CD4-positive, alpha-beta T cell (primary cell): ENCODE measurements around the gene RASGRF2. TPM values are rescaled to one million over a fixed set of nuclear protein-coding genes. Genes with fewer than 3 reads are reported as not detected.
A peak's percentile ranks its signal among the peaks of the same experiment; 100 is the strongest.

ENCODE experiments used
- ATAC-seq: fragments of 200-7000 bp; cut with Tn5 transposase; one replicate; pipeline ENCODE4 v1.10.0; 2022; ENCODE audit warnings: mild to moderate bottlenecking; ENCODE audit not compliant: poor library complexity
- CTCF ChIA-PET: fragments of 350-600 bp; sonication (Branson Sonifier 250); formaldehyde crosslinking; loops from one replicate; lab custom pipeline; 2021; ENCODE audit warnings: antibody characterized with exemption, inconsistent platforms; lab: Charles Lee
- POLR2A ChIA-PET: fragments of 350-600 bp; sonication (Branson Sonifier 250); formaldehyde crosslinking; loops from one replicate; lab custom pipeline; 2021; ENCODE audit warnings: antibody characterized with exemption, inconsistent platforms; lab: Charles Lee
- DNase-seq, 14 experiments: peaks; one replicate each; pipeline ENCODE4 v3.0.0-alpha.2; 2013 to 2020; ENCODE audit warnings: mixed read lengths in 2 of 14
- H3K27ac ChIP-seq, 2 donors: one replicate each; pipeline versions ENCODE4 v1.5.1 to v1.7.0; 2013; ENCODE audit warnings: low read length in 2 of 2, low read depth in 1 of 2, mild to moderate bottlenecking in 1 of 2
- H3K27me3 ChIP-seq, 2 experiments: 1 replicate in 1 of 2; 2 replicates in 1 of 2; pipeline versions ENCODE4 v1.6.1 to v1.7.0; 2013; ENCODE audit warnings: low read length in 2 of 2, control low read depth in 1 of 2, mild to moderate bottlenecking in 1 of 2, moderate library complexity in 1 of 2; ENCODE audit not compliant: insufficient read depth in 2 of 2, control insufficient read depth in 1 of 2
- H3K36me3 ChIP-seq: one replicate; pipeline ENCODE4 v1.6.1; 2013; ENCODE audit warnings: low read length, control low read depth; ENCODE audit not compliant: insufficient read depth
- H3K4me1 ChIP-seq: one replicate; pipeline ENCODE4 v1.6.1; 2013; ENCODE audit warnings: low read length, control low read depth; ENCODE audit not compliant: insufficient read depth
- H3K4me3 ChIP-seq: one replicate; pipeline ENCODE4 v1.5.1; 2013; ENCODE audit warnings: mild to moderate bottlenecking, low read length, moderate library complexity
- H3K9me3 ChIP-seq, 2 experiments: 1 replicate in 1 of 2; 2 replicates in 1 of 2; pipeline versions ENCODE4 v1.6.1 to v1.7.0; 2013; ENCODE audit warnings: low read length in 2 of 2, mild to moderate bottlenecking in 2 of 2, control low read depth in 1 of 2, moderate library complexity in 1 of 2; ENCODE audit not compliant: control insufficient read depth in 1 of 2, insufficient read depth in 1 of 2
- H3K27ac Mint-ChIP-seq: one replicate; pipeline ENCODE4 v1.8.0; 2020; ENCODE audit warnings: mixed read lengths
- H3K27me3 Mint-ChIP-seq: one replicate; pipeline ENCODE4 v1.8.0; 2021; ENCODE audit warnings: mixed read lengths
- H3K36me3 Mint-ChIP-seq: one replicate; pipeline ENCODE4 v1.8.0; 2021; ENCODE audit warnings: low read depth, mixed read lengths
- H3K4me1 Mint-ChIP-seq: one replicate; pipeline ENCODE4 v1.8.0; 2021; ENCODE audit warnings: low read depth, mixed read lengths
- H3K4me3 Mint-ChIP-seq: one replicate; pipeline ENCODE4 v1.8.0; 2020; ENCODE audit warnings: mild to moderate bottlenecking, mixed read lengths
- H3K9me3 Mint-ChIP-seq: one replicate; pipeline ENCODE4 v1.8.0; 2020; ENCODE audit warnings: mixed read lengths
- CTCF ChIP-seq: fragments of 200-600 bp; IDR thresholded peaks from one replicate; pipeline ENCODE4 v1.8.0; 2022; ENCODE audit warnings: antibody characterized with exemption, mild to moderate bottlenecking
- intact Hi-C, 2 experiments: fragments of 100-400 bp; cut with DNase I in 1 of 2; cut with micrococcal nuclease in 1 of 2; formaldehyde crosslinking; loops; one replicate each; pipeline versions ENCODE4 v1.15.1 to v1.9.0; 2023 to 2025; cut with DNase I, micrococcal nuclease
- total RNA-seq, 174 experiments: library from RNA in 2 of 174; stranded (reverse) in 2 of 174; gene quantifications; one replicate each; pipeline ENCODE4 v1.2.3 and lab custom pipeline; 2021 to 2026

The RASGRF2 gene
- total RNA-seq, 2 experiments from 2014 or later, result 21.9 to 24.9 TPM

GRCh38 chr5:80973027-80973426, 12.9 kb downstream of the RASGRF2 start:
- DNase-seq (peak in 5 of 14 experiments; percentile 16 to 52 (median 40)), ATAC-seq (peak; percentile 81)
- ChIA-PET POLR2A (no interaction called here), CTCF (no interaction called here)
- H3K4me1 ChIP-seq, result peaks cover 39% of the 10 kb centered on the region
- H3K9me3 Mint-ChIP-seq, result no peaks in the 10 kb centered on the region
- TF ChIP-seq CTCF, result no peak
- no peaks in the 10 kb centered on the region for H3K27me3 ChIP-seq
- H3K36me3 ChIP-seq, result no peaks in the 10 kb centered on the region
- H3K27ac ChIP-seq, result no peak overlapping the region
- H3K27me3 Mint-ChIP-seq, result no peaks in the 10 kb centered on the region
- peaks cover 10% of the 10 kb centered on the region for H3K36me3 Mint-ChIP-seq
- H3K4me3 ChIP-seq, result no peak overlapping the region
- no peaks in the 10 kb centered on the region for H3K9me3 ChIP-seq
- H3K27ac Mint-ChIP-seq, result peak overlapping the region; percentile 61
- H3K4me1 Mint-ChIP-seq, result peaks cover 78% of the 10 kb centered on the region
- peak overlapping the region; percentile 45 for H3K4me3 Mint-ChIP-seq
- intact Hi-C loops, result no loop called here

- no peaks in the 10 kb centered on the region for H3K9me3 ChIP-seq
- Mint-ChIP-seq H3K4me1 (peaks cover 83% of the 10 kb centered on the region), H3K27ac (peak overlapping the region; percentile 61), H3K36me3 (peaks cover 5% of the 10 kb centered on the region), H3K4me3 (no peak overlapping the region), H3K27me3 (no peaks in the 10 kb centered on the region), H3K9me3 (no peaks in the 10 kb centered on the region)
- ATAC-seq (no peak), DNase-seq (no peak)
- CTCF ChIA-PET, result interaction anchor here (1.3 to 1.6 kb wide), 2 partner anchors 12 to 14 kb away, joined by 4 to 5 read pairs; no protein-coding TSS in a partner anchor
- no peak for TF ChIP-seq CTCF
- H3K27ac ChIP-seq, result no peak overlapping the region
- H3K36me3 ChIP-seq, result no peaks in the 10 kb centered on the region
- POLR2A ChIA-PET, result interaction anchor here (1.7 kb wide), 1 partner anchor 12 kb away, joined by 6 read pairs; no protein-coding TSS in a partner anchor
- H3K27me3 ChIP-seq, result no peaks in the 10 kb centered on the region
- H3K4me3 ChIP-seq, result no peak overlapping the region
- peaks cover 40% of the 10 kb centered on the region for H3K4me1 ChIP-seq
- intact Hi-C loops, result no loop called here
Measured at GRCh38 chr5:80975065-80975464, 14.9 kb downstream of the RASGRF2 start.

GRCh38 chr5:80976985-80977384, 16.8 kb downstream of the RASGRF2 start:
- H3K9me3 Mint-ChIP-seq, result no peaks in the 10 kb centered on the region
- no peaks in the 10 kb centered on the region for H3K27me3 ChIP-seq
- peaks cover 40% of the 10 kb centered on the region for H3K4me1 ChIP-seq
- intact Hi-C loops, result no loop called here
- ChIA-PET CTCF (interaction anchor here (1.6 kb wide), 1 partner anchor 21 kb away, joined by 3 read pairs; no protein-coding TSS in a partner anchor), POLR2A (no interaction called here)
- no peaks in the 10 kb centered on the region for H3K36me3 Mint-ChIP-seq
- no peak overlapping the region for H3K27ac ChIP-seq
- no peaks in the 10 kb centered on the region for H3K36me3 ChIP-seq
- peak overlapping the region; percentile 13 for H3K27ac Mint-ChIP-seq
- H3K4me3 ChIP-seq, result no peak overlapping the region
- ATAC-seq, result no peak
- H3K4me1 Mint-ChIP-seq, result peaks cover 83% of the 10 kb centered on the region
- no peak for TF ChIP-seq CTCF
- H3K27me3 Mint-ChIP-seq, result no peaks in the 10 kb centered on the region
- no peak for DNase-seq
- H3K9me3 ChIP-seq, result no peaks in the 10 kb centered on the region
- H3K4me3 Mint-ChIP-seq, result no peak overlapping the region
